GM18502 (cell line): ENCODE results near the gene RSBN1L.
A peak's percentile ranks its signal among the peaks of the same experiment; 100 is the strongest.
"Not testable (repeated sequence)": the region's sequence is repeated elsewhere in the genome, so short reads cannot be mapped to it uniquely, and the experiment has no call there.

Experiments used
- ATAC-seq: cut with Tn5 transposase; IDR thresholded peaks from one replicate; pipeline ENCODE4 v1.9.1; 2021; ENCODE audit warnings: mild to moderate bottlenecking; ENCODE audit not compliant: unreplicated experiment, poor library complexity

Gene RSBN1L

GRCh38 chr7:77687100-77687746, 9.0 kb upstream of the RSBN1L start:
- ATAC-seq: peak; percentile 7

- ATAC-seq: peak; percentile 54
Observed at GRCh38 chr7:77687747-77688144, 8.5 kb upstream of the RSBN1L start.

- ATAC-seq: no peak
Observed at GRCh38 chr7:77690289-77690688, 6.0 kb upstream of the RSBN1L start.

- no peak for ATAC-seq
Observed at GRCh38 chr7:77691892-77692491, 4.3 kb upstream of the RSBN1L start.

- ATAC-seq: no peak
Observed at GRCh38 chr7:77693830-77694583, 2.3 kb upstream of the RSBN1L start.

GRCh38 chr7:77696643-77697534, 630 bp downstream of the RSBN1L start:
- ATAC-seq: peak; percentile 23

GRCh38 chr7:77697535-77697831, 1.2 kb downstream of the RSBN1L start:
- ATAC-seq: peak; percentile 26

GRCh38 chr7:77698042-77698625, 1.9 kb downstream of the RSBN1L start:
- no peak for ATAC-seq

- peak; percentile 38 for ATAC-seq
Observed at GRCh38 chr7:77699056-77699455, 2.8 kb downstream of the RSBN1L start.

- no peak for ATAC-seq
Observed at GRCh38 chr7:77702513-77702912, 6.3 kb downstream of the RSBN1L start.

- ATAC-seq: no peak
Observed at GRCh38 chr7:77702968-77703472, 6.8 kb downstream of the RSBN1L start.

- ATAC-seq: not testable (repeated sequence)
Observed at GRCh38 chr7:77703669-77704068, 7.4 kb downstream of the RSBN1L start.

GRCh38 chr7:77707504-77707992, 11.3 kb downstream of the RSBN1L start:
- no peak for ATAC-seq

- no peak for ATAC-seq
Observed at GRCh38 chr7:77710067-77710466, 13.8 kb downstream of the RSBN1L start.

GRCh38 chr7:77710861-77711260, 14.6 kb downstream of the RSBN1L start:
- no peak for ATAC-seq

- ATAC-seq: no peak
Observed at GRCh38 chr7:77714195-77714594, 17.9 kb downstream of the RSBN1L start.

- ATAC-seq: not testable (repeated sequence)
Observed at GRCh38 chr7:77714931-77715330, 18.7 kb downstream of the RSBN1L start.

GRCh38 chr7:77716804-77717203, 20.5 kb downstream of the RSBN1L start:
- no peak for ATAC-seq

GRCh38 chr7:77717566-77717965, 21.3 kb downstream of the RSBN1L start:
- ATAC-seq: not testable (repeated sequence)

- ATAC-seq: no peak
Observed at GRCh38 chr7:77727527-77727926, 31.3 kb downstream of the RSBN1L start.
